NCI-H2227 treated with DMSO at 0.1 percent for 48 hours (cell line): ENCODE results near the gene TRIM37.
A peak's percentile ranks its signal among the peaks of the same experiment; 100 is the strongest.

Experiments used
- DNase-seq: peaks from one replicate; lab custom pipeline; 2025; lab: John Stamatoyannopoulos, UW

TRIM37 gene

DNA sequence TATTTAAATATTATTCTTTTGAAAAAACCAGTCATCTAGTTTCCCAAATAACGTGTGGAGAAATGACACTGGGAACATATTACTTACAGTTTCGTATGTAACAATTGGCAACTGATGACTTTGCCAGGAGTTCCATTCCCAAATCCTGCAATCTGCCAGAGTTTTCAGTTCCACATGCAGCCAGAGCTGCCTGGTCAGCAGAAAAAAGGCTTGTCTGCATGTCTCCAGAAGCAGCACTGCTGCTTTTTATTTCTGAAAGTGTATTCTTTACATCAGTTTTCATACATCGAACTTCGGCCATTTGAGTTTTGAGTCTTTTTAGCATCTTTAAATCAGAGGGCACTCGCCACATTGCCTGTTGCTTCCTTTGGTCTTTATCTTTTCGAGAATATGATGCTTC, 78.4 kb downstream of the TRIM37 start:
- no peak for DNase-seq

DNA sequence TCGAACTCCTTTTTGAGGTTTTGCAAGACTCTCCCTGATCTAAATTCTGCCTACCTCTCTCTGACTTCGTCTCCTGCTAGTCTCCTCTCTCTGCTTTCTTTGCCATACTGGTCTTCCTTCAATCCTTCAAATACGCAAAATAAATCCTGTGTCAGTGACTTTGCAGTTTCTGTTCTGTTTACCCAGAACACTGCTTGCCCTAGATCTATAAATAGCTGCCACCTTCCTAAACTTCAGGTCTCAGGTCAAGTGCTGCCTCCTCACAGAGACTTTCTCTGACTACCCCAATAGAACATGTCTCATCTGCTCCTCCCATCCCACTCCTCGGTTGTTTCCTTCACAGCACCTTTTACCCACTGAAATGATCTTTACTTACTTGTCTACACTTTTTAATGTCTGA, 78.9 kb downstream of the TRIM37 start:
- no peak for DNase-seq

DNA sequence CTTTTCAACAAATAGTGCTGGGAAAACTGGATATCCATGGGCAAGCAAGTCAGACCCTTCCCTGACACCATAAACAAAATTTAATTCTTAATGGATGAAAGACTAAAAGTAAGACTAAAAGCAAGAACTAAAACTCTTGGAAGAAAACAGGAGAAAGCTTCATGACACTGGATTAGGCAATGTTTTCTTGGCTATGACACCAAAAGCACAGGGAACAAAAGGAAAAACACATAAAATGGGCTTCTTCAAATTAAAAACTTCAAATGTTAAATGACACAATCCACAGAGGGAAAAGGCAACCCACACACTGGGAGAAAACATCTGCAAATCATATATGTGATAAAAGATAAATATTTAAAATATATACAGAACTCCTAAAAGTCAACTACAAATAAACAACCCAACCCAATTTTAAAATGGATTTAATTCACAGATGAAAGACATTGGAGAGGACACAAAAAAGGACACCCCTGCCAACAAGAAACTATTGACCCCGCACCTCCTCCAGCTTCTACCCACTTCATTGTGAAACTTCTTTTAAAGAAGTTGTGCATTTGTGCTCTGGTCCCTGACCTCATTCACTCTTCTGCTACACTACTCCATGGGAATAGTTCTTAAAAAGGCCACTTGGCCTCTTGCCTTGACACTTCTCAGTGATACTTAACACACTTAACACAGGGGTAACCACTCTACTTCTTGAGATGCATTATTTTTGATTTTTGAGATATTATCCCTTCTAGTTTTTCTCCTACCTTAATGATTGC, 80.3 kb downstream of the TRIM37 start:
- DNase-seq: no peak

DNA sequence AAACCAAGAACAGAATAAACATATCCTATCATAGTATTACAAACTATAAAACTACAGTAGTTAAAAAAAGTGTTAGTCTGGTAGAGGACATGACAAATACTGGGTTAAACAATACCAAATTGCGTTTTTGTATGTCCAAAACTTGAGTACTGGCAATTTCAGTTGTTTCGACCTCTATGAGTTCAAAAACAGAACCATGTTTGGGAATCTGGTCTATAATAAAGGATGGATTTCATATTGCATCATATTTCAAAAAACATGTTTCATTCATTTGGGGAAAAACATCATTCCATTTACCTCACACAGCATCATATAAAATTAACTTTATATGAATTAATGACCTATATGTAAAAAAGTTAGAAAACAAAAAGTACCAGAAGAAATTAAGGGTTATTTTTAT, 81.8 kb downstream of the TRIM37 start:
- DNase-seq: no peak

DNA sequence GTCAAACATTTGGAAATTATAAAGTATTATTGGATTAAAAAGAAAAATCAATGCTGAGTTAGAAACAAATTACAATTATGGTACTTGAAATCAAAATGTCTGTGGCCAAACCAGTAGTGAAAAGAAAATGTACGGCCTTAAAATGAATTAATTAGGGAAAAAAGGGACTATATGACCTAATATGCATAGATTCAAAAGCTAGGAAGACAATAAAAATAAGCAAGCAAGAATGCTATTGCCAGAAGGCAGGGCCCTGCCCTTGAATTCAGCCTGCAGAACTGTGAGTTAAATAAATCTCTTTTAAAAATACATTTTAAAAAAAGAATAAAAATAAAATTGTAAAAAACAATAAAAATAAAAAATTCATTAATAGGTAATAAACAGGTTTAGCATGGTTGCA, 88.7 kb downstream of the TRIM37 start:
- no peak for DNase-seq

DNA sequence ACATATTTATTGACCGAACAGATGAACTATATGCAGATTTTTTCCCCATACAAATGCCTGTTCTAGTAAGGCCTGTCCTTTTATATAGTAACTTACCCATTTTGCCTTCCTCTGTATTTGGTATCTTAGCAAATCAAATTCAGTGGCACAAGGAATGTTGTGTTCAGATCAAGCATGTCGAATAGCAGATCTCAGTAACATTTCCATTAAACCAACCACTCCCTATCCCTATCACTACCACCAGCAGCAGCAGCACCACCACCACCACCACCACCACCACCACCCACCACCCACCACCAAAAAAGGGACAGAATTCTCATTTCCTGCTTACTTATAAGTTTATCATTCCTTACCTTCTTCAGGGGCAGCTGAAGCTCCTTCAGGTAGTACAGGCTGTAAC, 94.7 kb downstream of the TRIM37 start:
- DNase-seq: no peak

DNA sequence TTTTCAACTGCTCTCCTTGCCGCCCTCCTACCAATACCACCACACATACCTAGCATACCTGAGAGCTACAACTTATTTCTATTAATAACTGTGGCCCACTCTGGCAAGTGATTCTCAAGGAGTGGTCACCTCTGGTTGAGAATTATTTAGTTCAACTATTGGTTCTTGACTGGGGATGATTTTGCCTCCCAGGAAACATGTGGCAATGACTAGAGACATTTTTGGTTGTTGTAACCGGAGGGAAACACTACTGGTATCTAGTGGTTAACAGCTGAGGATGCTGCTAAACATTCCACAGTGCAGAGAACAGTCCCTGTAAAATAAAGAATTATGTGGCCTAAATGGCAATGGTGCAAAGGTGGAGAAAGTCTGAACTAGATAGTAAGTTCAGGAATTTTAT, 96.7 kb downstream of the TRIM37 start:
- DNase-seq: no peak

DNA sequence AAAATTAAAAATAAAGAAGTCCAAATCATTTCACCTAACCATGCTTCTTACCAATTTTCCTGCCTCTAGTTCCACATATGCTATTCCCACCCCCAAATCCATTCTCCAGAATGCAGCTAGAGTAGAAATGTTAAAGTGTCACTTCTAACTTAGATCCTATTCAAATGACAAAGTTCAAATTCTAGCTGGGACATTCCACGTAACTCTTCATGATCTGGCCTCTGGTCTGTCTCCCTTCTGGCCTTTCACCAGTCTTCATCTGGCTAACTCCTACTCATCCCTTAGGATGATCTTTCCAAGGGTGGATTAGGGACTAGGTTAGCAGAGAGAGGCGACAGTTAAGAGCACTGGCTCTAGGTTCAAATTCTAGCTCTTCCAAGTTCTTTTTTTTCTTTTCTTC, 97.9 kb downstream of the TRIM37 start:
- no peak for DNase-seq

DNA sequence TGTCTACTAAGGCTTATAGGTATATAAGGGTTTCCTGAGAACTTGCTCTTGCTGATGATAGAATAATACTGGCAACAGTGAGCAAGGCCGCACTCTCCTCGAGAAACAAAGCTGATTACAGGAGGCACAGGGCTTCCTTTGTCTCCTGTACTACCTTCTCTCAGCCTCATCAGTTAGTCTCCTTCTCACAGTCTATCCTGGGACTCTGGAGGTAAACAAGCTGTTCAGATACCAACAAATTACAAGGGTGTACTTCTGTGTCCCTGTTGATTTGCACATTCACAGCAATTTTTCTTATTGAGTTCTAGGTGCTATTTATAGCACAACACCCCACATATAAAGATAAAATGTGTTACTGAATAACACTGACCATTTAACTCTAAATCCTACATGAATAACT, 98.7 kb downstream of the TRIM37 start:
- DNase-seq: no peak

DNA sequence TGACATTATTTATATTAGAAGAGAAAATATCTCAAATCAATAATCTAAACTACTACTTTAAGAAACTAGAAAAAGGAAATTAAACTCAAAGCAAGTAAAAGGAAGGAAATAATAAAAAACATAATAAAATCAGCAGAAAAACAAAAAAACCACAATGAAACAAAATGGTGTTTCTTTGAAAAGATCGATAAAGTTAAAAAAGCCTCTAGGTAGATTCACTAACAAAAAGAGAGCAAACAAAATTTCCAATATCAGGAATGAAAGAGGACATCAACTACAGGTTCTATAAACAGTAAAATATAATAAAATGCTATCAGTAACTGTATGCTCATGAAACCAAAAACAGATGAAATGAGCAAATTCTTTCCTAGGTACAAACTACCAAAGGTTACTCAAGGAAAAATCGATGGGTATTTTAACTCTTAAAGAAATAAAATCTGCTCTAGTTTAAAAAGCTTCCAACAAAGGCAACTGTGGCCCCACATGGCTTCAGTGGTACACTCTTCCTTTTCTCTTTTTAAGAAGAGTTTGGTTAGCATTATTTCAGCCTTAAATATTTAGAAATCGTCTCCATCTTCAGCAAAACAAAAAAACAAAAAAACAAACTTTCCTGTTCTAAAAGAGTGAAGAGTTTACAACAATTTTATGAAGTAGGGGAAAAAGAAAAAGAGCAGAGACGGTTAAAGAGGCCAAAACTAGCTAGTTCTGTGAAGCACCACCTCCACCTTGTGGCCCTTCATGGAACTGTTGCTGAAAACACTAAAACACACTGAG, 102.2 kb downstream of the TRIM37 start:
- peak; percentile 64 for DNase-seq

DNA sequence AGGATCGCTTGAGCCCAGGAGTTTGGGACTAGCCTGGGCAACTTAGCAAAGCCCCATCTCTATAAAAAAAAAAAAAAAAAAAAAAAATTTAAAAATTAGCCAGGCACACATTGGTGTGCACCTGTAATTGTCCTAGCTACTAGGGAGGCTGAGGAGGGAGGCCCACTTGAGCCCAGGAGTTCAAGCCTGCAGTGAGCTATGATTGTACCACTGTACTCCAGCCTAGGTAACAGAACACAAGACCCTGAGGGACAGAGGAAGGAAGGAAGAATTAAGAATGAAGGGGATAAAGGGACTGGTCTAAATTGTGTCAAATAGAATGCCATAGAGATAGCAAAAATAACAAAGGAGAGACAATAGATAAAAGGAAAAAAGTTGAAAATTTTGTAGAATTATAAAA, 102.8 kb downstream of the TRIM37 start:
- DNase-seq: no peak

DNA sequence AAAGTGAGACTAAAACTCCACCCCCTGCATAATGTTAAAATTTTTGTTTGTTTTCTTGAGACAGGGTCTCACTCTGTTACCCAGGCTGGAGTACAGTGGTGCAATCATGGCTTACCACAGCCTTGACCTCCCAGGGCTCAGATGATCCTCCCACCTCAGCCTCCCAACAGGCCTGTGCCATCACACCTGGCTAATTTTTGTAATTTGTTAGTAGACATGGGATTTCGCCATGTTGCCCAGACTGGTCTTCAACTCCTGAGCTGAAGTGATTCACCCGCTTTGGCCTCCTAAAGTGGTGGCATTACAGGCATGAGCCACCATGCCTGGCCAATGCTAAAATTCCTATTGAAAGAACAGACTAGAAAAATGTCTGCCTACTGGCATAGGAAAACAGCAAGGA, 103.8 kb downstream of the TRIM37 start:
- no peak for DNase-seq

DNA sequence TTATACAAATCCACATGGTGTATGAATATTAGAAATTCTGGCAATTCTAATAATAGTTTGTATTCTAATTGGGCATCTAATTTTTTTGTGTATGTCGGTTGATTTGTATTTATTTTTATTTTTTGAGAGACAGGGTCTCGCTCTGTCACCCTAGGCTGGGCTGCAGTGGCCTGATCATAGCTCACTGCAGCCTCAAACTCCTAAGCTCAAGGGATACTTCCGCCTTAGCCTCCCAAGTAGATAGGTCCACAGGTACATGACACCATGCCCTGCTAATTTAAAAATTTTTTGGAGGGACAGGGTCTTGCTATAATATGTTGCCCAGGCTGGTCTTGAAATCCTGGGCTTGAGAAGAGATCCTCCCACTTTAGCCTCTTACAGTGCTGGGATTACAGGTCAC, 104.6 kb downstream of the TRIM37 start:
- DNase-seq: no peak

DNA sequence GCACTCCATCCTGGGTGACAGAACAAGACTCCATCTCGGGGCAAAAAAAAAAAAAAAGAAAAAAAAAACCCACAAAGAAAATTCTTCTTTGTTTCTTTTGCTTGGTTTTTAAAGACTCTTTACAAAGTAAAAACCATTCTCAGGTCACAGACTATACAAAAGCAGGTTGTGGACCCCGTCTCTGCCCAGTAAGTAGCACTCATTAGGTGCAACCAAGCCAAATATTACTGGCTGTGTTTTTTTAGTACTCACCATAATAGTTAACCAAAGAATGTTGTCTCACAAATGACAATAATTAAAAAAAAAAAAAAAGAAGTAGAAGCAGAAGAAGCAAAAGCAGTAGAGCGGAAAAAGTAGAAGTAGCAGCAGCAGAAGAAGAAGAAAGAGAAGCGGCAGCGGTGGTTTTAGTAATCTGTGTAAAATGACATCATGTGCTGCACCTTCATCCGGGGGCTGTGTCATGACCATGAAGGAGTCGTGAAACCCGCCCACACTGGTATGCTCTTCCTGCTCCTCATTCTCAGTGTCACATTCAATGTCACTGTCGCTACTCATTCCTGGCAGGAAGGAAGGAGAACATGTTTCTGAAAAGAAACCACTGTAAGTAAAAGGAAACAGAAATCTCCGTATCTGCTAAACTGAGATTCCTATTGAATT, 105.4 kb downstream of the TRIM37 start:
- no peak for DNase-seq

DNA sequence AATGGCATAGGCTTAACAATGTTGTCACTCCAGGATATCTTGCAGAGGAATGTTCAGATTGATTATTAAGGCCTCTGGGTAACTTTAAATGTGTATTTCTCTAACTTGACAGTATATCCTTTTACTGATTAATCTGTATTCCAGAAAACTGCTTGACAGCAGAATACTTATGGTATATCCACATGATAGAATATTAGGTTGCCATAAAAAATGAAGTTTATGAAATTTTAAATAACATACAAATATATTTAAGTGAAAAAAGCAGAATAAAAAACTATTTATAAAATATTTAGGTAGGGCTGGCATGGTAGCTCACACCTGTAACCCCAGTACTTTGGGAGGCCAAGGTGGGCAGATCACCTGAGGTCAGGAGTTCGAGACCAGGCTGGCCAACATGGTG, 106.7 kb downstream of the TRIM37 start:
- no peak for DNase-seq

DNA sequence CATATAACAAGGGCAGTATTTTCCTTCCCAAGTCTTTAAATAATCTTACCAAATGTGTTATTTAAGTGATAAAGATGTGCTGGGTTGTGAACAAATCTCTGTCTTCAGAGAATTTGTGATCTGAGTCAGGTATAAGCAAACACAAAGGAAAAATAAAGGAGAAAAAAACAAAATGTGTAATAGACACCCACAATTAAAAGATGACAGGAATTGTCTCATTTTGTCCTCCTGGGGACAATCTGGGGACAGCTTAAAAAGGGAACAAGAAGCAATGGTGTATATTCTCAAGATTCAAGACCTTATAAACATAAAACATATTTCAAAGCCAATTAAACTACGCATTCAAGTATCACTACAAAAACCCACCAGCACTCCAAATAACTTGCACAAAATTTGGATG, 107.2 kb downstream of the TRIM37 start:
- no peak for DNase-seq

DNA sequence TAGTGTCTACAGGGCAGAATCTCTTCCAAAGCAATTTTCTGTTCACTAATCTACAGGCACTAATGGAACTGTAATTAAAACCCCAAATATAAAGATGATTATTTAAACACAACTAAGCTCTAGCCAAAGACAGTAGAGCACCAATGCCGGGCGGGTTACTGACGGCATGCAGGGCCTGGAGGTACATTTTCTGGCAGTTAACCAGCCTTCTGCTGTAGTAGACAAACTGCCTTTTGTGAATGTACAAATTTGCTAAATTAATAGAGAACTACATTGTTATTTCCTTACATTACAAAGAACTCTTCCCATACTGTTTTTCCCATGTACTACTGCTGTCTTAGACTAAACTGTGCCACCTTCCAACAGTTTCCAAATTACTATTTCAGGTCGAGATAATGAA, 107.8 kb downstream of the TRIM37 start:
- no peak for DNase-seq

DNA sequence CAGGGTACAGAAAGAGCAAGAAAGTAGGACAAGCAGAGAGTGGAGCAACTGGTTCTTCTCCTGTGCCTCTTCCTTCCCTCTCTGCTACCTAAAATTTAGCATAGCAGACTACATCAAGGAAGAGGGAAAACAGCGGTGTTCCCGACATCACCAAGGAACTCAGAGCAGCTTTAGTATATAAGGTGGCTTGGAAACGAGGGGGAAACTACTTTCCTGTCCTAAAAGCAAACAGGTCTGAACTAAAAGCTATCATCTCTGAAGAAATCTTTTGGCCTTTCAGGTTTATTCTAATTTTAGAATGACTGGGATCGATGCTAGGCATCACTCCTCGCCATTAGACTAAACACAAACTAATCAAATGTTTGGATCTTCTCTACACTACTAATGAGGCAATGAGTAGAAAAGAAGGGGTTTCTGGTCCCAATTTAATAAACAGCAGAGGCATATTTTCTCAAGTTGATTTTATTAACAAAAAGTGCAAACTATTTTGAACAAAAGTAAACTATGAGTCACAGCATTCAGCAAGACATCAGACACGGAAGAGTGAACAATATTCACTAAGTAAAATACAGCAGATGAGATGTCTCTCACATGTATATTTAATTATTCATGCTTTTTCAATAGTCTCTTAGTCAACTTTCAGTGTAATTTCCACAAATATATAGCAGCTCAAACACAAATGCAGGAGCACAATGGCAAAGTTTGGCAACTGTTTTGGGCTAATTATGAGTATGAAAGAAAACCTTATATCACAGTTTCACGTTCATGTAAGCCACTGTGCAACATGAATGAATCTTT, 108.7 kb downstream of the TRIM37 start:
- DNase-seq: no peak

DNA sequence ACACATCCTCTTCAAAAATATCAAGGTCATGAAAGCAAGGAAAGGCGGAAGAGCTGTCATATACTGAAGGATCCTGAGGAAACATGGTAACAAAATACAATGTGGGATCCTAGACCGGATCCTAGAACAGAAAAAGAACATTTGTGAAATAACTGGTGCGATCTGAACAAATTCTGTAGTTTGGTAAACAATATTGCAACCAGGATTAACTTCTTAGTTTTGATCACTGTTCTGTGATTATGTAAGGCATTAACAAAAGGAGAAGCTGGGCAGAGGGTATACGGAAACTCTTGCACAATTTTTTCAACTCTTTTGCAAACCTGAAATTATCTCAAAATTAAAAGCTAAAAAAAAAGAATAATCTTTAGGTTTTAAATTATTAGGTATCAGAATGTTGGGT, 109.7 kb downstream of the TRIM37 start:
- DNase-seq: no peak

DNA sequence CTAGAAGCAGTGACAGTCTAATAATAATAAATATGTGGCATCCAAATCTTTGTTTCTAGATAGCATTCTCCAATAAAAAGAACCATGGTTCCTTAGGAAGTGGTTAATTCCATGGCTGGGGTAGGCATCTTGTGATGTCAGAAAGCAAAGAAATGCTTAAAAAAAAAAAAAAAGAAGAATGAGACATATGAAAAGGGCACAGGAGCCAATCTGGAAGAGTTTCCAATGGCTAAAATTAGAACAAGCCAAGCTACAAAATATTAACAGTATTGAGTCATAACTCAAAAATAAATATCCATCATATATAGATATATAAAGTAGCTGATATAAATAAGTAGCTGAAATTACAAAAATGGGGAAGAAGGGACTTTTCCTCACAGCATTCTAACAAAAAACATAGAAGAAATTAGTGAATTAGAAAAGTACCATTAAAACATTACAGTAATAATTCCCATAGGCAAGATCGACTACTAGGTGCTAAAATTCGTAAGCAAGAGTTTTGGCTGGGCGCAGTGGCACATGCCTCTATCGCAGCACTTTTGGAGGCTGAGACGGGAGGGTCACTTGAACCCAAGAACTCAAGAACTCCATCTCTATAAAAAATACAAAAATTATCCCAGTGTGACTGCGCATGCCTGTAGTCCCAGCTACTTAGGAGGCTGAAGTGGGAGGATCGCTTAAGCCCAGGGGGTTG, 111.3 kb downstream of the TRIM37 start:
- DNase-seq: no peak

DNA sequence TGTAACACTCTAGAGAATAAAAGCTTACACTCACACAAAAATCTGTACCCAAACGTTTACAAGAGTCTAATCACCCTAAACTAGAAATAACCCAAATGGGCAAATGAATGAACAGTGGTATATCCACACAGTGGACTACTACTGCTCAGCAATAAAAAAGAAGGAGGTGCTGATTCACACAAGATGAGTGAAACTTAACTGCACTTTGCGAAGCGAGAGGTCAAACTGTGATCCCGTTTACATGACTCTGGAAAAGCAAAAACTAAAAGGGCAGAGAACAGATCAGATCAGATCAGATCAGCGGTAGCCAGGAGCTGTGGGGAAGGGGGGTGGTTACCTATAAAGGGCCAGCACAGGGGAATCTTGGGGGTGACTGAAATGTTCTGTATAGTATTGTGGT, 113.4 kb downstream of the TRIM37 start:
- no peak for DNase-seq
